HCT116 (cell line): ENCODE results near the gene GRK5. TPM values are rescaled to one million over a fixed set of nuclear protein-coding genes. Genes with fewer than 3 reads are reported as not detected.

Experiments
- ATAC-seq: fragments of 200-7000 bp; cut with Tn5 transposase; 2 replicates; pipeline ENCODE4 v1.9.1; 2020; ENCODE audit warnings: mild to moderate bottlenecking, moderate library complexity
- BruUV-seq: library from RNA; stranded (reverse); fragments of 400-500 nt; replicated peaks from 2 replicates; lab custom pipeline; 2021; lab: Mats Ljungman, UMichigan
- CTCF ChIA-PET: fragments of 300-600 bp; sonication (Branson Sonifier 250); formaldehyde crosslinking; loops from one replicate; lab custom pipeline; 2021; ENCODE audit warnings: antibody characterized with exemption; lab: Charles Lee
- POLR2A ChIA-PET: fragments of 300-600, 350-600 bp; sonication (Branson Sonifier 250); formaldehyde crosslinking; loops from one replicate; lab custom pipeline; 2021; ENCODE audit warnings: antibody characterized with exemption; lab: Charles Lee
- RAD21 ChIA-PET, 2 experiments: fragments of 300-600 bp; sonication (Branson Sonifier 250); formaldehyde crosslinking; loops; one replicate each; lab custom pipeline; 2023; ENCODE audit warnings: low total read pairs in 2 of 2; ENCODE audit not compliant: uncharacterized antibody in 2 of 2, unreplicated experiment in 2 of 2, low non-redundant PET in 1 of 2; lab: Charles Lee
- DNase-seq: peaks from one replicate; pipeline ENCODE4 v3.0.0-alpha.2; 2010; ENCODE audit warnings: low read depth, low spot score
- H2AFZ ChIP-seq: fragments of 200-600 bp; shearing (Covaris generic), sonication (generic); 2 replicates; pipeline ENCODE4 v1.6.1; 2017; ENCODE audit warnings: low read depth, mixed run types, mixed read lengths, antibody characterized with exemption, low read length; ENCODE audit not compliant: poor library complexity, severe bottlenecking
- H3K27ac ChIP-seq: 2 replicates; pipeline ENCODE4 v1.5.1; 2012; ENCODE audit warnings: low read depth, low read length
- H3K27me3 ChIP-seq: fragments of 200-600 bp; sonication (generic); 2 replicates; pipeline ENCODE4 v1.6.1; 2016; ENCODE audit warnings: mixed run types, low read length, mixed read lengths; ENCODE audit not compliant: insufficient read depth
- H3K36me3 ChIP-seq, 2 experiments: fragments of 200-500 bp in 1 of 2; fragments of 200-600 bp in 1 of 2; sonication (Bioruptor generic) in 1 of 2; sonication (generic) in 1 of 2; 2 replicates each; pipeline versions ENCODE4 v1.5.1 to v1.6.1; 2014 to 2016; ENCODE audit warnings: low read length in 2 of 2, inconsistent platforms in 1 of 2, mixed read lengths in 1 of 2, mixed run types in 1 of 2; ENCODE audit not compliant: insufficient read depth in 2 of 2, control insufficient read depth in 1 of 2
- H3K4me1 ChIP-seq, 2 experiments: fragments of 200-600 bp in 1 of 2; sonication (generic) in 1 of 2; 2 replicates each; pipeline versions ENCODE4 v1.5.1 to v1.6.1; 2012 to 2017; ENCODE audit warnings: low read length in 2 of 2, inconsistent platforms in 1 of 2, mild to moderate bottlenecking in 1 of 2, mixed read lengths in 1 of 2, mixed run types in 1 of 2, moderate library complexity in 1 of 2; ENCODE audit not compliant: insufficient read depth in 2 of 2, control insufficient read depth in 1 of 2
- H3K4me2 ChIP-seq: fragments of 200-600 bp; sonication (generic); 2 replicates; pipeline ENCODE4 v1.6.1; 2017; ENCODE audit warnings: mixed run types, low read length, mixed read lengths
- H3K4me3 ChIP-seq, 2 experiments: fragments of 200-600 bp in 1 of 2; sonication (generic) in 1 of 2; replicated peaks in 1 of 2; 2 replicates each; pipeline ENCODE4 v1.5.1; 2011 to 2016; ENCODE audit warnings: low read length in 2 of 2, control low read depth in 1 of 2, low read depth in 1 of 2, mild to moderate bottlenecking in 1 of 2, mixed read lengths in 1 of 2, mixed run types in 1 of 2
- H3K79me2 ChIP-seq: fragments of 200-600 bp; sonication (generic); 2 replicates; pipeline ENCODE4 v1.6.1; 2017; ENCODE audit warnings: mild to moderate bottlenecking, mixed run types, low read length, moderate library complexity, mixed read lengths; ENCODE audit not compliant: insufficient read depth
- H3K9ac ChIP-seq: fragments of 200-600 bp; sonication (generic); 2 replicates; pipeline ENCODE4 v1.6.1; 2016; ENCODE audit warnings: low read length, mixed read lengths
- H3K9me2 ChIP-seq: fragments of 200-600 bp; sonication (generic), shearing (Covaris generic); 2 replicates; pipeline ENCODE4 v1.6.1; 2017; ENCODE audit warnings: mixed run types, mild to moderate bottlenecking, moderate library complexity; ENCODE audit not compliant: insufficient read depth
- H3K9me3 ChIP-seq, 2 experiments: fragments of 200-500 bp in 1 of 2; fragments of 200-600 bp in 1 of 2; sonication (Bioruptor generic) in 1 of 2; sonication (generic) in 1 of 2; 2 replicates each; pipeline ENCODE4 v1.6.1; 2014 to 2017; ENCODE audit warnings: low read length in 2 of 2, mixed read lengths in 2 of 2, inconsistent platforms in 1 of 2, low read depth in 1 of 2, mild to moderate bottlenecking in 1 of 2, mixed run types in 1 of 2, moderate library complexity in 1 of 2; ENCODE audit not compliant: control insufficient read depth in 1 of 2, insufficient read depth in 1 of 2
- H4K20me1 ChIP-seq: fragments of 200-600 bp; sonication (generic), shearing (Covaris generic); 2 replicates; pipeline ENCODE4 v1.6.1; 2017; ENCODE audit warnings: mixed run types, mild to moderate bottlenecking, moderate library complexity; ENCODE audit not compliant: insufficient read depth
- CBX3 ChIP-seq: IDR thresholded peaks from 2 replicates; pipeline ENCODE4 v1.6.1; 2012; ENCODE audit warnings: low read depth
- CEBPB ChIP-seq: IDR thresholded peaks from 2 replicates; pipeline ENCODE4 v1.6.1; 2012; ENCODE audit warnings: low read depth
- EGR1 ChIP-seq: IDR thresholded peaks from 2 replicates; pipeline ENCODE4 v1.6.1; 2012; ENCODE audit warnings: low read depth
- EZH2 ChIP-seq: fragments of 200-600 bp; sonication (generic); IDR thresholded peaks from 2 replicates; pipeline ENCODE4 v1.6.1; 2017; ENCODE audit warnings: antibody characterized with exemption, mixed run types
- EZH2phosphoT487 ChIP-seq: fragments of 200-600 bp; IDR thresholded peaks from 2 replicates; pipeline ENCODE4 v1.6.1; 2018; ENCODE audit warnings: antibody characterized with exemption, borderline replicate concordance
- FOSL1 ChIP-seq: IDR thresholded peaks from 2 replicates; pipeline ENCODE4 v1.6.1; 2012; ENCODE audit warnings: low read depth
- JUND ChIP-seq: IDR thresholded peaks from 2 replicates; pipeline ENCODE4 v1.6.1; 2012
- POLR2A ChIP-seq: IDR thresholded peaks from 2 replicates; pipeline ENCODE4 v1.7.0; 2011; ENCODE audit warnings: borderline replicate concordance; ENCODE audit not compliant: insufficient read depth, insufficient read length; ENCODE audit errors: extremely low read depth
- POLR2AphosphoS5 ChIP-seq: IDR thresholded peaks from 2 replicates; pipeline ENCODE4 v1.6.1; 2011; ENCODE audit warnings: mild to moderate bottlenecking, low read depth, low read length, moderate library complexity
- RAD21 ChIP-seq: IDR thresholded peaks from 2 replicates; pipeline ENCODE4 v1.6.1; 2012; ENCODE audit warnings: low read depth, mild to moderate bottlenecking
- REST ChIP-seq: IDR thresholded peaks from 2 replicates; pipeline ENCODE4 v1.6.1; 2012; ENCODE audit warnings: low read depth
- SP1 ChIP-seq: IDR thresholded peaks from 2 replicates; pipeline ENCODE4 v1.6.1; 2012; ENCODE audit warnings: low read depth
- SRF ChIP-seq: IDR thresholded peaks from 2 replicates; pipeline ENCODE4 v1.6.1; 2012; ENCODE audit warnings: low read depth
- TCF7L2 ChIP-seq: IDR thresholded peaks from 2 replicates; pipeline ENCODE4 v1.7.0; 2011; ENCODE audit warnings: borderline replicate concordance, inconsistent platforms; ENCODE audit not compliant: insufficient read depth, insufficient read length; ENCODE audit errors: extremely low read depth
- YY1 ChIP-seq: IDR thresholded peaks from 2 replicates; pipeline ENCODE4 v1.6.1; 2011; ENCODE audit warnings: low read length, low read depth, moderate library complexity, mild to moderate bottlenecking; ENCODE audit not compliant: insufficient replicate concordance; ENCODE audit errors: extremely low read depth
- ZBTB33 ChIP-seq: IDR thresholded peaks from 2 replicates; pipeline ENCODE4 v1.6.1; 2011; ENCODE audit warnings: mild to moderate bottlenecking, low read length, moderate library complexity; ENCODE audit not compliant: insufficient replicate concordance; ENCODE audit errors: extremely low read depth
- ZFX ChIP-seq: fragments of 450-650 bp; IDR thresholded peaks from 2 replicates; pipeline ENCODE4 v1.6.1; 2017
- ZNF274 ChIP-seq: fragments of 200-500 bp; sonication (Bioruptor generic); IDR thresholded peaks from 2 replicates; pipeline ENCODE4 v1.6.1; 2014; ENCODE audit warnings: mild to moderate bottlenecking, low read depth, low read length, inconsistent platforms
- intact Hi-C: fragments of 100-400 bp; cut with micrococcal nuclease; formaldehyde crosslinking; loops from 2 replicates; pipeline ENCODE4 v1.10.0; 2022
- total RNA-seq: library from RNA; stranded (reverse); gene quantifications from one replicate; pipeline ENCODE4 v1.2.1, GENCODE V29; 2021; ENCODE audit not compliant: unreplicated experiment
- TF ChIP-seq, protein P1 (sequence below): IDR thresholded peaks from 2 replicates; pipeline ENCODE4 v1.6.1; 2012
- TF ChIP-seq, protein P2 (sequence below): IDR thresholded peaks from 2 replicates; pipeline ENCODE4 v1.6.1; 2012

GRK5 gene
- total RNA-seq, 1 experiment from 2014 or later = 7.3 TPM

- no peak overlapping the region for H3K27ac ChIP-seq
- H4K20me1 ChIP-seq = no peaks in the 10 kb centered on the region
- RAD21 ChIA-PET = no interaction called here
- H3K4me3 ChIP-seq = no peak overlapping the region
- no peaks in the 10 kb centered on the region for H3K9me2 ChIP-seq
- no peak for DNase-seq
- no peak overlapping the region for H2AFZ ChIP-seq
- H3K4me1 ChIP-seq = no peaks in the 10 kb centered on the region
- ATAC-seq = no peak
- no peak overlapping the region for H3K4me2 ChIP-seq
- TF ChIP-seq EGR1 = no peak
- TF ChIP-seq REST = no peak
- no peak for TF ChIP-seq FOSL1
- TF ChIP-seq YY1 = no peak
- TF ChIP-seq, protein P1, sequence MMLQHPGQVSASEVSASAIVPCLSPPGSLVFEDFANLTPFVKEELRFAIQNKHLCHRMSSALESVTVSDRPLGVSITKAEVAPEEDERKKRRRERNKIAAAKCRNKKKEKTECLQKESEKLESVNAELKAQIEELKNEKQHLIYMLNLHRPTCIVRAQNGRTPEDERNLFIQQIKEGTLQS = no peak
- TF ChIP-seq ZFX = no peak
- TF ChIP-seq SP1 = no peak
- TF ChIP-seq, protein P2, sequence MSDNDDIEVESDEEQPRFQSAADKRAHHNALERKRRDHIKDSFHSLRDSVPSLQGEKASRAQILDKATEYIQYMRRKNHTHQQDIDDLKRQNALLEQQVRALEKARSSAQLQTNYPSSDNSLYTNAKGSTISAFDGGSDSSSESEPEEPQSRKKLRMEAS = no peak
- TF ChIP-seq POLR2AphosphoS5 = no peak
- TF ChIP-seq CBX3 = no peak
- TF ChIP-seq SRF = no peak
- no peak for TF ChIP-seq JUND
- TF ChIP-seq POLR2A = no peak
- TF ChIP-seq ZNF274 = no peak
- TF ChIP-seq EZH2 = no peak
- no peak for TF ChIP-seq CEBPB
- no peak for TF ChIP-seq TCF7L2
- TF ChIP-seq RAD21 = no peak
- TF ChIP-seq EZH2phosphoT487 = no peak
- no peak for TF ChIP-seq ZBTB33
- H3K9me3 ChIP-seq = no peaks in the 10 kb centered on the region
- H3K79me2 ChIP-seq = no peaks in the 10 kb centered on the region
- H3K36me3 ChIP-seq = no peaks in the 10 kb centered on the region; a peak in 2 of 4 replicates
- CTCF ChIA-PET = interaction anchor here (1.1 kb wide), 1 partner anchor 9 kb away, joined by 5 read pairs; no protein-coding TSS in a partner anchor
- intact Hi-C loops = no loop called here
- no TSS peak for BruUV-seq
- POLR2A ChIA-PET = no interaction called here
- H3K27me3 ChIP-seq = no peaks in the 10 kb centered on the region
- H3K9ac ChIP-seq = no peak overlapping the region
Measured at GRCh38 chr10:119498889-119499676, 291.7 kb downstream of the GRK5 start.
